WTC11 (cell line): Measurements from ENCODE around the gene DUSP6.

Source experiments
- ETV6 ChIP-seq: sonication (generic); formaldehyde crosslinking; IDR thresholded peaks from 2 replicates; pipeline ENCODE4 v1.8.1; 2022; ENCODE audit warnings: mild to moderate bottlenecking, missing genetic modification reagents
- HMGA2 ChIP-seq: fragments of 250-450 bp; sonication (Bioruptor Pico); IDR thresholded peaks from 2 replicates; pipeline ENCODE4 v1.4.0; 2021; ENCODE audit warnings: mild to moderate bottlenecking, moderate library complexity
- MXD4 ChIP-seq: fragments of 250-450 bp; sonication (Bioruptor Pico); IDR thresholded peaks from 2 replicates; pipeline ENCODE4 v1.8.0; 2021; ENCODE audit warnings: mild to moderate bottlenecking, moderate library complexity, borderline replicate concordance
- NR1H2 ChIP-seq: sonication (generic); formaldehyde crosslinking; IDR thresholded peaks from 2 replicates; pipeline ENCODE4 v1.9.0; 2021; ENCODE audit warnings: mild to moderate bottlenecking, moderate library complexity, missing genetic modification reagents
- ZBTB21 ChIP-seq: sonication (generic); formaldehyde crosslinking; IDR thresholded peaks from 2 replicates; pipeline ENCODE4 v1.8.1; 2023; ENCODE audit warnings: mild to moderate bottlenecking, missing genetic modification reagents, borderline replicate concordance
- ZNF121 ChIP-seq: sonication (generic); formaldehyde crosslinking; IDR thresholded peaks from 2 replicates; pipeline ENCODE4 v1.8.0; 2023; ENCODE audit warnings: missing genetic modification reagents
- TF ChIP-seq, protein P1 (sequence below): sonication (generic); formaldehyde crosslinking; conservative IDR thresholded peaks from 2 replicates; pipeline ENCODE4 v1.8.1; 2022; ENCODE audit warnings: mild to moderate bottlenecking, missing genetic modification reagents
- TF ChIP-seq, protein P2 (sequence below): fragments of 200-600 bp; IDR thresholded peaks from 2 replicates; pipeline ENCODE4 v1.8.0; 2022; ENCODE audit warnings: antibody characterized with exemption
- TF ChIP-seq, protein P3 (sequence below): fragments of 250-450 bp; sonication (Bioruptor Pico); IDR thresholded peaks from 2 replicates; pipeline ENCODE4 v1.9.0; 2021; ENCODE audit warnings: moderate library complexity, mild to moderate bottlenecking, inconsistent platforms, borderline replicate concordance

DNA sequence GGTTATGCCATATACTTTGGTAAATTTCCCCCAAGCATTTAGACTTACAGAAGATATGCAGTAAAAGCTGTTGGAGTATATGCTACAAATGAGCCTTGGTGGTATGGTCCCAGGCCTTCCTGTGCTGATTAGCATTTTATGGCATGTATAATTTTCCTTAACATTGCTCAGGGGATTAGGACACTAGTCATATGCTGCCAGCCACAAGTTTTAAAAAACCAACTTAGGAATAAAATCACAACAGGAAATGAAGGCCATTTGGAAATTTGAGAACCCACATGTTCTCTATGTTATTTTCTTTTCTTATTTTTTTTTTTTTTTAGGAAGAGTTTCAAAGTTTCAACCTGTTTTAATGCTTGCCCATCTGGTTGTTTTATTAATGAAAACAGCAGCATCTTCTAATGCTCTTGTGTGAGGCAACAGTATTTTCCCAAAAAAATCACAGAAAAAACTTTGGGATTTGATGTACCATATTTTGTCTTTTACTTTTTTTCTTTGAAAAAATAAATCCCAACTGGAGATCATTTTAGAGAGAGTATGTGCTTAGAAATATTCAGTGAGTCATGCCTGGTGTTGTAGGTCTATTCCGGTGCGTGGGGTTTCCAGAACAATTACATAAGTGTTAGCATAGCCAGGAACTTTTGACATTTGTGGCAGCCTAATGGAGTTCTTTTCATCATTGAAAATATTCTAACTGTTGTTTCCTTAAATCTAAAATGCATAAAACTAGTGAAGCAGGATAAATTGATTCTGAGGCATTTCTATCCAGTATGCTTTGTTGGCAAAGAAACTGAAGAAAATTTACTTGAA, 21.7 kb upstream of the DUSP6 start:
- TF ChIP-seq, protein P1, sequence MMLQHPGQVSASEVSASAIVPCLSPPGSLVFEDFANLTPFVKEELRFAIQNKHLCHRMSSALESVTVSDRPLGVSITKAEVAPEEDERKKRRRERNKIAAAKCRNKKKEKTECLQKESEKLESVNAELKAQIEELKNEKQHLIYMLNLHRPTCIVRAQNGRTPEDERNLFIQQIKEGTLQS (CRISPR knock-in tag) = no peak
- TF ChIP-seq ZBTB21 (CRISPR knock-in tag) (no peak), ZNF121 (CRISPR knock-in tag) (no peak), MXD4 (CRISPR knock-in tag) (no peak), NR1H2 (no peak), ETV6 (CRISPR knock-in tag) (no peak), HMGA2 (CRISPR knock-in tag) (no peak)
- TF ChIP-seq, protein P2, sequence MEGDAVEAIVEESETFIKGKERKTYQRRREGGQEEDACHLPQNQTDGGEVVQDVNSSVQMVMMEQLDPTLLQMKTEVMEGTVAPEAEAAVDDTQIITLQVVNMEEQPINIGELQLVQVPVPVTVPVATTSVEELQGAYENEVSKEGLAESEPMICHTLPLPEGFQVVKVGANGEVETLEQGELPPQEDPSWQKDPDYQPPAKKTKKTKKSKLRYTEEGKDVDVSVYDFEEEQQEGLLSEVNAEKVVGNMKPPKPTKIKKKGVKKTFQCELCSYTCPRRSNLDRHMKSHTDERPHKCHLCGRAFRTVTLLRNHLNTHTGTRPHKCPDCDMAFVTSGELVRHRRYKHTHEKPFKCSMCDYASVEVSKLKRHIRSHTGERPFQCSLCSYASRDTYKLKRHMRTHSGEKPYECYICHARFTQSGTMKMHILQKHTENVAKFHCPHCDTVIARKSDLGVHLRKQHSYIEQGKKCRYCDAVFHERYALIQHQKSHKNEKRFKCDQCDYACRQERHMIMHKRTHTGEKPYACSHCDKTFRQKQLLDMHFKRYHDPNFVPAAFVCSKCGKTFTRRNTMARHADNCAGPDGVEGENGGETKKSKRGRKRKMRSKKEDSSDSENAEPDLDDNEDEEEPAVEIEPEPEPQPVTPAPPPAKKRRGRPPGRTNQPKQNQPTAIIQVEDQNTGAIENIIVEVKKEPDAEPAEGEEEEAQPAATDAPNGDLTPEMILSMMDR = no peak
- TF ChIP-seq, protein P3, sequence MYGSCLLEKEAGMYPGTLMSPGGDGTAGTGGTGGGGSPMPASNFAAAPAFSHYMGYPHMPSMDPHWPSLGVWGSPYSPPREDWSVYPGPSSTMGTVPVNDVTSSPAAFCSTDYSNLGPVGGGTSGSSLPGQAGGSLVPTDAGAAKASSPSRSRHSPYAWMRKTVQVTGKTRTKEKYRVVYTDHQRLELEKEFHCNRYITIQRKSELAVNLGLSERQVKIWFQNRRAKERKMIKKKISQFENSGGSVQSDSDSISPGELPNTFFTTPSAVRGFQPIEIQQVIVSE (CRISPR knock-in tag) = no peak
